Brain microvascular endothelial cell (primary cell): Measurements from ENCODE around the gene LRP4.
A peak's percentile ranks its signal among the peaks of the same experiment; 100 is the strongest.

Experiments used
- DNase-seq: peaks from one replicate; pipeline ENCODE4 v3.0.0-alpha.2; 2020
- H3K27ac ChIP-seq: fragments of 250-450 bp; sonication (Bioruptor Pico); 2 replicates; pipeline ENCODE4 v1.5.1; 2020; ENCODE audit warnings: mild to moderate bottlenecking, moderate library complexity
- H3K27me3 ChIP-seq: fragments of 250-450 bp; sonication (Bioruptor Pico); replicated peaks from 2 replicates; pipeline ENCODE4 v1.5.1; 2020; ENCODE audit warnings: mild to moderate bottlenecking
- H3K36me3 ChIP-seq: fragments of 250-450 bp; sonication (Bioruptor Pico); replicated peaks from 2 replicates; pipeline ENCODE4 v1.5.1; 2020; ENCODE audit warnings: mild to moderate bottlenecking
- H3K4me3 ChIP-seq: 2 replicates; pipeline ENCODE4 v1.5.1; 2011; ENCODE audit warnings: low read depth, mild to moderate bottlenecking, control low read depth, low read length, moderate library complexity
- CTCF ChIP-seq: IDR thresholded peaks from 2 replicates; pipeline ENCODE4 v1.5.1; 2011; ENCODE audit warnings: low read depth, mild to moderate bottlenecking, moderate library complexity, low read length, control low read depth, inconsistent platforms; ENCODE audit errors: missing control alignments
- in situ Hi-C: cut with HindIII; loops from 2 replicates; pipeline ENCODE4 v1.10.0; 2017; ENCODE audit warnings: low sequenced_read_pairs, low pct_ligation_motif_present

The LRP4 gene

DNA sequence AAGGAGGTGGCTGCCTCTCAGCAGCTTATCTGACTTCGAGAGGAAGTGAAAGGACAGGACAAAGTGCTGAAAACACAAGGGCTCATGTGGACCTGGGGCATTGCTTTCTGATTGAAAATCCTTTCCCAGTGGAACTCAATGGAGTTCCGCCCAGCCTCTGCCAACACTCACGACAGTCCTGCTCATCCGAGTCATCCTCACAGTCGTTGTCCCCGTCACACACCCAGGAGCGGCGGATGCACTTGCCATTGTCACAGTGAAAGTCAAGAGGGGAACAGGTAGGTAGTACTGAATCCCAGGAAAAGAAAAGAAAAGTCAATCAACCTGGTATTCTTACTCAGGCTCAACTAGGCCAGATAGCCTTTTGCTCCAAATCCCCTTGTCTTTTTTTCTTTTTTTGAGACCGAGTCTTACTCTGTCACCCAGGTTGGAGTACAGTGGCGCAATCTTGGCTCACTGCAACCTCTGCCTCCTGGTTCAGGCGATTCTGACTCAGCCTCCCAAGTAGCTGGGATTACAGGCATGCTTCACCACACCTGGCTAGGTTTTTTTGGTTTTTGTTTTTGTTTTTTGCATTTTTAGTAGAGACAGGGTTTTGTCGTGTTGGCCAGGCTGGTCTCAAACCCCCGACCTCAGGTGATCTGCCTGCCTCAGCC, 18.1 kb downstream of the LRP4 start:
- Histone ChIP-seq H3K27me3 (no peaks in the 10 kb centered on the region), H3K4me3 (no peak overlapping the region), H3K27ac (no peak overlapping the region), H3K36me3 (peaks cover 2% of the 10 kb centered on the region)
- in situ Hi-C loops: loop anchor here (25.0 kb wide), 1 partner anchor 237 kb away; no protein-coding TSS in a partner anchor
- no peak for DNase-seq
- no peak for TF ChIP-seq CTCF

DNA sequence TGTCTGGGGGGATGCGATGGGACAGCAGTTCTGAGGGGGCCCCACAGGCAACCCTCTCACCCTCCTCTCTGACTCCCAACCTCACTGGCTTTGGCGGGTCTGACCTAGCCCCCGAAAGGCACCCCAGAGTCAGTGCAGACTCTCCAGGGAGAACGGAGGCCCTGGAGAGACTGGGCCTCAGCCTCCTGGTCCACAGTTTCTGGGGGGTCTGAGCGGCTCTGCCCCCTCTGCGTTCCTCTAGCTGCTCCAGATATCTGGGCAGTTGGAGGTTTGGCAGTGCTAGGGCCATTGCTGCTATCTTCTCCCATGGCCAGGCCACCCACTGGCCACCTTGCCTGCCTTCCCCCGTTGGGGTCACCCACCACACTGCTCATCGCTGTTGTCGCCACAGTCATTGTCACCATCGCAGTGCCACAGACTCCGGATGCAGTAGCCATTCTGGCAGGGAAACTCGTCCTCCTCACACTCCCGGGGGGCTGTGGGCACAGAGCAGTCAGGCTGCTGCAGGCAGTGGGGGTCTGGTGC, 18.8 kb downstream of the LRP4 start:
- DNase-seq: no peak
- in situ Hi-C loops: loop anchor here (25.0 kb wide), 1 partner anchor 238 kb away; no protein-coding TSS in a partner anchor
- H3K36me3 ChIP-seq: peaks cover 2% of the 10 kb centered on the region

DNA sequence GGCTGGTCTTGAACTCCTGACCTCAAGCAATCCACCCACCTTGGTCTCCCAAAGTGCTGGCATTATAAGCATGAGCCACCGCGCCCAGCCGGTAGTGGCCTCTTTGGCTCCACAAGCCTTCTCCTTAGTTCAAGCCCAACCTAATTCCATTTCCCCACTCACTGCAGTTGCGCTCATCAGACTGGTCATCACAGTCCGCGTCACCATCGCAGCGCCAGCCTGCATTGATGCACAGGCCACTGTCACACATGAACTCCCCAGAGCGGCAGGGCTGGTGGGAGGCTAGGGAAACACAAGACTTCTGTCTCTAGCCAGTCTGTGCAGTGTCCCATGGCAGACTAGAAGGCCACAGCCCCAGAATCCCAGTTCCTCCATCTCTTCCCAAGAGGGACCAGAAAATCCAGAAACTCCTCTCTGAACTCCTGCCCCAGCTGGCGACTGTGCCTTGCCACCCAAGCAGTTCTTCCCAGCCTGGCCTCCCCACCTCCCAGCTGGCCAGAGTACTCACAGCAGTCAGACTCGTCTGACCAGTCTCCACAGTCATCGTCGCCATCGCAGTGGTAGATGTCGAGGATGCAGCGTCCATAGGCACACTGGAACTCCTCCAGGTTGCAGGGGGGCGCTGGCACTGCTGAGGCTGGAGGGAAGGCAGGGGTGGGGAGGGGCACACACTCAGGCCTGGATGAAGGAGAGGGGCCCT, 19.8 kb downstream of the LRP4 start:
- no peak for DNase-seq
- no peak for TF ChIP-seq CTCF
- H3K27me3 ChIP-seq: no peaks in the 10 kb centered on the region
- H3K4me3 ChIP-seq: no peak overlapping the region
- H3K27ac ChIP-seq: no peak overlapping the region
- in situ Hi-C loops: no loop called here
- peaks cover 2% of the 10 kb centered on the region for H3K36me3 ChIP-seq

More for the DNA sequence above, 18.8 kb downstream of the LRP4 start:
- no peak overlapping the region for H3K4me3 ChIP-seq
- H3K27ac ChIP-seq: no peak overlapping the region
- TF ChIP-seq CTCF: no peak
- no peaks in the 10 kb centered on the region for H3K27me3 ChIP-seq

GRCh38 chr11:46896719-46897406, 21.5 kb downstream of the LRP4 start:
- Histone ChIP-seq H3K27ac (no peak overlapping the region), H3K36me3 (peaks cover 2% of the 10 kb centered on the region), H3K4me3 (no peak overlapping the region), H3K27me3 (no peaks in the 10 kb centered on the region)
- peak; percentile 31 for DNase-seq
- in situ Hi-C loops: no loop called here
- peak; percentile 57 for TF ChIP-seq CTCF

GRCh38 chr11:46895821-46896220, 22.5 kb downstream of the LRP4 start:
- in situ Hi-C loops: no loop called here
- Histone ChIP-seq H3K27ac (no peak overlapping the region), H3K36me3 (peaks cover 2% of the 10 kb centered on the region), H3K4me3 (no peak overlapping the region), H3K27me3 (no peaks in the 10 kb centered on the region)
- no peak for DNase-seq
- TF ChIP-seq CTCF: no peak
